ENCODE data around the gene RAB4B.
A peak's percentile ranks its signal among the peaks of the same experiment; 100 is the strongest.

RAB4B gene

DNA sequence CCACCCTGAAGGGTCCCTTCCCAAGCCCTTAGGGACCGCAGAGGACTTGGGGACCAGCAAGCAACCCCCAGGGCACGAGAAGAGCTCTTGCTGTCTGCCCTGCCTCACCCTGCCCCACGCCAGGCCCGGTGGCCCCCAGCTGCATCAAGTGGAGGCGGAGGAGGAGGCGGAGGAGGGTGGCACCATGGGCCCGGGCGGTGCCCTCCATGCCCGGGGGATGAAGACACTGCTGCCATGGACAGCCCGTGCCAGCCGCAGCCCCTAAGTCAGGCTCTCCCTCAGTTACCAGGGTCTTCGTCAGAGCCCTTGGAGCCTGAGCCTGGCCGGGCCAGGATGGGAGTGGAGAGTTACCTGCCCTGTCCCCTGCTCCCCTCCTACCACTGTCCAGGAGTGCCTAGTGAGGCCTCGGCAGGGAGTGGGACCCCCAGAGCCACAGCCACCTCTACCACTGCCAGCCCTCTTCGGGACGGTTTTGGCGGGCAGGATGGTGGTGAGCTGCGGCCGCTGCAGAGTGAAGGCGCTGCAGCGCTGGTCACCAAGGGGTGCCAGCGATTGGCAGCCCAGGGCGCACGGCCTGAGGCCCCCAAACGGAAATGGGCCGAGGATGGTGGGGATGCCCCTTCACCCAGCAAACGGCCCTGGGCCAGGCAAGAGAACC is 22.4 kb downstream of the RAB4B start:
- TF ChIP-seq, protein P1, sequence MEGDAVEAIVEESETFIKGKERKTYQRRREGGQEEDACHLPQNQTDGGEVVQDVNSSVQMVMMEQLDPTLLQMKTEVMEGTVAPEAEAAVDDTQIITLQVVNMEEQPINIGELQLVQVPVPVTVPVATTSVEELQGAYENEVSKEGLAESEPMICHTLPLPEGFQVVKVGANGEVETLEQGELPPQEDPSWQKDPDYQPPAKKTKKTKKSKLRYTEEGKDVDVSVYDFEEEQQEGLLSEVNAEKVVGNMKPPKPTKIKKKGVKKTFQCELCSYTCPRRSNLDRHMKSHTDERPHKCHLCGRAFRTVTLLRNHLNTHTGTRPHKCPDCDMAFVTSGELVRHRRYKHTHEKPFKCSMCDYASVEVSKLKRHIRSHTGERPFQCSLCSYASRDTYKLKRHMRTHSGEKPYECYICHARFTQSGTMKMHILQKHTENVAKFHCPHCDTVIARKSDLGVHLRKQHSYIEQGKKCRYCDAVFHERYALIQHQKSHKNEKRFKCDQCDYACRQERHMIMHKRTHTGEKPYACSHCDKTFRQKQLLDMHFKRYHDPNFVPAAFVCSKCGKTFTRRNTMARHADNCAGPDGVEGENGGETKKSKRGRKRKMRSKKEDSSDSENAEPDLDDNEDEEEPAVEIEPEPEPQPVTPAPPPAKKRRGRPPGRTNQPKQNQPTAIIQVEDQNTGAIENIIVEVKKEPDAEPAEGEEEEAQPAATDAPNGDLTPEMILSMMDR (IDR thresholded peaks at IDR 0.05; ENCODE audit: low read depth, low read length): no peak
- in situ Hi-C loops (cut with HindIII; ENCODE audit: low sequenced_read_pairs): no loop called here
- DNase-seq (ENCODE audit: low read depth, low spot score): no peak
- H3K4me3 ChIP-seq (ENCODE audit: low read depth, low read length): peak overlapping the region; percentile 83

DNA sequence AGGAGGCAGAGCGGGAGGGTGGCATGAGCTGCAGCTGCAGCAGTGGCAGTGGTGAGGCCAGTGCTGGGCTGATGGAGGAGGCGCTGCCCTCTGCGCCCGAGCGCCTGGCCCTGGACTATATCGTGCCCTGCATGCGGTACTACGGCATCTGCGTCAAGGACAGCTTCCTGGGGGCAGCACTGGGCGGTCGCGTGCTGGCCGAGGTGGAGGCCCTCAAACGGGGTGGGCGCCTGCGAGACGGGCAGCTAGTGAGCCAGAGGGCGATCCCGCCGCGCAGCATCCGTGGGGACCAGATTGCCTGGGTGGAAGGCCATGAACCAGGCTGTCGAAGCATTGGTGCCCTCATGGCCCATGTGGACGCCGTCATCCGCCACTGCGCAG is 22.9 kb downstream of the RAB4B start:
- in situ Hi-C loops (cut with HindIII; ENCODE audit: low sequenced_read_pairs): no loop called here
- no peak overlapping the region for H3K4me3 ChIP-seq (ENCODE audit: low read depth, low read length)
- TF ChIP-seq, protein P1 (IDR thresholded peaks at IDR 0.05; ENCODE audit: low read depth, low read length): no peak

DNA sequence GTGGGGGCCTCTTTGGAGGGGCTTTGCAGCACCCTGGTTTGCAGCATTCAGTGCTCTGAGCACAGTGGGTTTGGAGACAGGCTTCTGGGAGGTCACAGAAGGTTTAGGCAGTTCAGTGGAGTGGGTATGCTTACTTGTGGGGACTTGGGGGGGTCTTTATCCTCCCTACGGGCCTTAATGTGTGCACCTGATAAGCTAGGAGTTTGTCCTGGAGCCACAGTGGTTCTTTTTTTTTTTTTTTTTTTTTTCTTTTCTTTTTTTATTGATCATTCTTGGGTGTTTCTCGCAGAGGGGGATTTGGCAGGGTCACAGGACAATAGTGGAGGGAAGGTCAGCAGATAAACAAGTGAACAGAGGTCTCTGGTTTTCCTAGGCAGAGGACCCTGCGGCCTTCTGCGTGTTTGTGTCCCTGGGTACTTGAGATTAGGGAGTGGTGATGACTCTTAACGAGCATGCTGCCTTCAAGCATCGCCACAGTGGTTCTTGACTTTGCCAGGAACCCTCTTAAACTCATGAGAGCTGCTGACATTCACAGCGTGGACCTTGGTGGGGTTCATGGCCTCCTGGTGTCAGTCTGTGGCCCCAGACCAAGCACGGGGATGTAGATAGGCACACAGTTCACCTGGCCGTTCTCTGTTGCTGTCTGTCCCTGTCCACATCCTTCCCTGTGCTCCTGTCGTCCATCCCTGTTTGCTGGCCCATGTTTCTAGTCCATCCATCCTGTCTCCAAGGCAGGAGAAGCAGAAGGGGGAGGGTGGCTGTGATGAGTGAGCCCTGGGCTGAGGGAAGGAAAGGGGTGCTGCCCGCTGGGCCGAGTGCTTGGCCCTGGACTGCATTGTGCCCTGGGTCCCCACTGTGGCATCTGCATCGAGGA is 23.6 kb downstream of the RAB4B start:
- no peak overlapping the region for H3K4me3 ChIP-seq (ENCODE audit: low read depth, low read length)
- TF ChIP-seq, protein P1 (IDR thresholded peaks at IDR 0.05; ENCODE audit: low read depth, low read length): no peak
- in situ Hi-C loops (cut with HindIII; ENCODE audit: low sequenced_read_pairs): no loop called here
- DNase-seq (ENCODE audit: low read depth, low spot score): no peak

More for the DNA sequence above, 22.9 kb downstream of the RAB4B start:
- no peak for DNase-seq (ENCODE audit: low read depth, low spot score)

DNA sequence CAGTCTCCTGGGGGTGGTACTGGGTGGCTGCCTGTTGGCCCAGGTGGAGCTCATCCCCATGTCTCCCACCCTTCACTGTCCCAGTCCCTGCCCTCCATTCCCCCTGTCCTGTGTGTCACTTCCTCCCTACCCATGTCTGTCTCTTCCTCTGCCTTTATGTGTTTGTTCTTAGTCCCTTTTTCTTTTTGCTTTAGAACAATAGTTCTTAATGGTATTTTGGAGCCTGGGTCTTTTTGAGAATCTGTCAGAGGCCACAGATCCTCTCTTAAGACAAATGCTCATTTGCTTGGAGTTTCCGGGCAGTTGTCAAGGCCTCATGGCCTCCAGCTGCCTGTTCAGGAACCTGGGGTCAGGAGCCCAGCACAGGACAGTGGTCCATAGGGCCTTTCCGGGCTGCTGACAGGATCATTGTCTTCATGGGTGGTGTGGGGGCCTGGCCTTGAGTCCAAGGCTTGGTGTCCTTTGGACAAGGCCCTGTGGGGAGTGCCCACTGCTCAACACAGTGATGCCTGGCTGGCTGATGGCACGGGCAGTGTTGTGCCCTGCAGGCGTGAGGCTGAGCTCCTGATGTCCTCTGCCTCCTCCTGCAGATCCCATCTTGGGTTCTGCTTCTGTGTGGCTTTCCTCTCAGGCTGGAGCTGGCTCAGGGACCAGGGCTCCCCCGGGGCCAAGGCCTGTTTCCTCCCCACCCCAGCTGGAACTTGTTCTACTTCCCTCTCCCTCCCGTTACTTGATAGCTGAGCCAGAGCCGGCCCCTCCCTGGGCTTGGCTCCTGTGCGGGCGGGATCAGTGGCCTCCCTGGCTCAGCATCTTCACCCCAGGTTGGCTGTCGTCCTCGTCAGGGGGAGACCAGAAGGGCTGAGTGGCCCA is 24.5 kb downstream of the RAB4B start:
- no peak for DNase-seq (ENCODE audit: low read depth, low spot score)
- no peak overlapping the region for H3K4me3 ChIP-seq (ENCODE audit: low read depth, low read length)
- TF ChIP-seq, protein P1 (IDR thresholded peaks at IDR 0.05; ENCODE audit: low read depth, low read length): no peak
- in situ Hi-C loops (cut with HindIII; ENCODE audit: low sequenced_read_pairs): no loop called here

DNA sequence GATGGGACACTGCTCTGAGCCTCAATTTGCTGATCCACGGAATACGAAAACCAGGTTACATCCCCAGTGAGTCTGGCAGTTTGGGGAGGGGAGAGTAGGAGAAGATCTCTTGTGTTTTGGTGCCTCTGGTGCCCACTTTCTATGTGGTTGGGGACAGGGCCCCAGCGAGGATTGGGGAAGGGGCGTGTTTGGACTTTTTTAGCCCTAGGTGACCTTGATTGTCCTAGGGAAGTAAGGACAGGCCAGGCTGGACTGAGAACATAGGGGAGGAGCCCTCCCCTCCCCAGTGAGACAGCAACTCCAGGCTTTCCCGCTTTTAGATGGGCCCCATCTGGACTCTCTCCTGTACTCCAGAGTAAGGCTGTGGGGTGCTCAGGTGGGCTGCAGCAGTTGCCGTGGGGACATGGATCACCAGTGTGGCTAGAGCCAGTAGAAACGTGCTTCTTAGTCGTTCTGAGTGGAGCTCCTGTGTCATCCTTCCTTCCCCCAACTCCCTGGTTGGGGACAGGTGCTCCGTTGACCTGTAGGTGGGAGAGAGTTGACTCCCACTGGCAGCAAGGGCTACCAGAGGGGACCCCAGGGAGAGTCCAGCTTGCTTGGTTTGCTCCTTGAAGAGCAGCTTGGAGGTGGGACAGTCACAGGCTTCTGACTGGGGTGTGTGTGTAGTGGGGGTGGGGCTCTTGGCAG is 25.3 kb downstream of the RAB4B start:
- in situ Hi-C loops (cut with HindIII; ENCODE audit: low sequenced_read_pairs): no loop called here
- no peak overlapping the region for H3K4me3 ChIP-seq (ENCODE audit: low read depth, low read length)
- no peak for DNase-seq (ENCODE audit: low read depth, low spot score)
- TF ChIP-seq, protein P1 (IDR thresholded peaks at IDR 0.05; ENCODE audit: low read depth, low read length): no peak

All from astrocyte of the spinal cord (primary cell).